Hematopoietic multipotent progenitor cell treated with erythropoietin and hydrocortisone succinate and interleukin-3 and kit ligand, for 6 days (in vitro differentiated cells): ENCODE results near the gene SV2B.

Experiments used
- DNase-seq: peaks from one replicate; pipeline ENCODE4 v3.0.0-alpha.2; 2015

Gene SV2B

GRCh38 chr15:91142106-91142744 is 42.2 kb downstream of the SV2B start:
- peak; percentile 52 for DNase-seq

- DNase-seq = no peak
Measured at GRCh38 chr15:91142946-91143345, 42.9 kb downstream of the SV2B start.

- DNase-seq = no peak
Measured at GRCh38 chr15:91146728-91147127, 46.7 kb downstream of the SV2B start.

GRCh38 chr15:91148243-91148642 is 48.2 kb downstream of the SV2B start:
- DNase-seq = no peak

- DNase-seq = no peak
Measured at GRCh38 chr15:91150502-91151160, 50.6 kb downstream of the SV2B start.

GRCh38 chr15:91151781-91152563 is 51.9 kb downstream of the SV2B start:
- no peak for DNase-seq

- no peak for DNase-seq
Measured at GRCh38 chr15:91152896-91153581, 53.0 kb downstream of the SV2B start.

- no peak for DNase-seq
Measured at GRCh38 chr15:91153954-91154353, 53.9 kb downstream of the SV2B start.

GRCh38 chr15:91156175-91156726 is 56.2 kb downstream of the SV2B start:
- no peak for DNase-seq

GRCh38 chr15:91158415-91159394 is 58.6 kb downstream of the SV2B start:
- DNase-seq = no peak

GRCh38 chr15:91165850-91166249 is 65.8 kb downstream of the SV2B start:
- no peak for DNase-seq

- DNase-seq = no peak
Measured at GRCh38 chr15:91168457-91168856, 68.4 kb downstream of the SV2B start.

- no peak for DNase-seq
Measured at GRCh38 chr15:91171334-91171733, 71.3 kb downstream of the SV2B start.

GRCh38 chr15:91182101-91182500 is 82.0 kb downstream of the SV2B start:
- no peak for DNase-seq

- no peak for DNase-seq
Measured at GRCh38 chr15:91183596-91183995, 83.5 kb downstream of the SV2B start.

- no peak for DNase-seq
Measured at GRCh38 chr15:91184441-91184840, 84.4 kb downstream of the SV2B start.

- DNase-seq = peak; percentile 70
Measured at GRCh38 chr15:91186904-91187656, 87.0 kb downstream of the SV2B start.

GRCh38 chr15:91192285-91192684 is 92.2 kb downstream of the SV2B start:
- DNase-seq = no peak

- no peak for DNase-seq
Measured at GRCh38 chr15:91192690-91193377, 92.8 kb downstream of the SV2B start.

- DNase-seq = no peak
Measured at GRCh38 chr15:91193378-91193720, 93.3 kb downstream of the SV2B start.

GRCh38 chr15:91196127-91196526 is 96.1 kb downstream of the SV2B start:
- no peak for DNase-seq
